ENCODE measurements around the gene SPATA16. TPM values are rescaled to one million over a fixed set of nuclear protein-coding genes. Genes with fewer than 3 reads are reported as not detected.

The SPATA16 gene
- total RNA-seq, 1 experiment from 2014 or later: 0.44 TPM

DNA sequence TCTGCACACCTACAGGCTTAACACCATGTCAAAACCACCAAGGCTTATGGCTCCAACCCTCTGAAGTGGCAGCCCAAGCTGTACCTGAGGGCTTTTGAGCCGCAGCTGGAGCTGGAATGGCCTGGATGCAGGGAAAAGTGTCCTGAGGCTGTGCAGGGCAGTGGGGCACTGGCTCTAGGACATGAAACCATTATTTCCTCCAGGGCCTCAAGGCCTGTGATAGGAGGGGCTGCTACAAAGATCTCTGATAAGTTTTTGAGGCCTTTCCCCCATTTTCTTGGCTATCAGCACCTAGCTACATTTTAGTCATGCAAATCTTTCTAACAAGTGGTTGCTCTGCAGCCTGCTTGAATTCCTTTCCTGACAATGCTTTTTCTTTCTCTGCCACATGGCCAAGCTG, 37.6 kb downstream of the SPATA16 start (continued):
- TF ChIP-seq ZNF138 (CRISPR knock-in tag; conservative IDR thresholded peaks at IDR 0.05) (no peak), ZNF281 (CRISPR knock-in tag; IDR thresholded peaks at IDR 0.05) (no peak), FOXP1 (CRISPR knock-in tag; IDR thresholded peaks at IDR 0.05; ENCODE audit: borderline replicate concordance) (no peak), SOX15 (CRISPR knock-in tag; IDR thresholded peaks at IDR 0.05) (no peak)

- ATAC-seq (no peak), DNase-seq (ENCODE audit: low spot score) (no peak)
- ChIA-PET CTCF (no interaction called here), POLR2A (no interaction called here)
- no peak for TF ChIP-seq RELA (CRISPR knock-in tag; IDR thresholded peaks at IDR 0.05; ENCODE audit: borderline replicate concordance)
- no peak for TF ChIP-seq JAZF1 (CRISPR knock-in tag; IDR thresholded peaks at IDR 0.05)
- no peak for TF ChIP-seq GRHL2 (CRISPR knock-in tag; IDR thresholded peaks at IDR 0.05; ENCODE audit: insufficient replicate concordance, severe bottlenecking)
- TF ChIP-seq MYBL2 (CRISPR knock-in tag; IDR thresholded peaks at IDR 0.05): no peak
- no peak for TF ChIP-seq TEAD4 (CRISPR knock-in tag; IDR thresholded peaks at IDR 0.05)
- TF ChIP-seq USF1 (CRISPR knock-in tag; IDR thresholded peaks at IDR 0.05): no peak
- TF ChIP-seq USF2 (CRISPR knock-in tag; IDR thresholded peaks at IDR 0.05): no peak
- peaks cover 43% of the 10 kb centered on the region for H3K9me3 Mint-ChIP-seq
- peaks cover 25% of the 10 kb centered on the region for H3K36me3 Mint-ChIP-seq
- no peak overlapping the region for H3K27ac Mint-ChIP-seq
- no peak overlapping the region for H3K4me3 Mint-ChIP-seq
- H3K4me1 Mint-ChIP-seq: peaks cover 10% of the 10 kb centered on the region
- peaks cover 6% of the 10 kb centered on the region for H3K27me3 Mint-ChIP-seq (ENCODE audit: low read depth)
Observed at GRCh38 chr3:173098959-173099358, 42.1 kb downstream of the SPATA16 start.

- peaks cover 10% of the 10 kb centered on the region for H3K4me1 Mint-ChIP-seq
- H3K36me3 Mint-ChIP-seq: peaks cover 8% of the 10 kb centered on the region
- H3K9me3 Mint-ChIP-seq: peaks cover 28% of the 10 kb centered on the region
- no peak overlapping the region for H3K4me3 Mint-ChIP-seq
- H3K27ac Mint-ChIP-seq: no peak overlapping the region
- CTCF ChIA-PET: no interaction called here
- ATAC-seq (no peak), DNase-seq (ENCODE audit: low spot score) (no peak)
- peaks cover 1% of the 10 kb centered on the region; the same call in 1 of the 2 replicates for H3K27me3 Mint-ChIP-seq (ENCODE audit: low read depth)
- TF ChIP-seq ZNF317 (CRISPR knock-in tag; IDR thresholded peaks at IDR 0.05; ENCODE audit: borderline replicate concordance, low read depth): no peak
- POLR2A ChIA-PET: no interaction called here
Observed at GRCh38 chr3:173096994-173097785, 43.8 kb downstream of the SPATA16 start.

DNA sequence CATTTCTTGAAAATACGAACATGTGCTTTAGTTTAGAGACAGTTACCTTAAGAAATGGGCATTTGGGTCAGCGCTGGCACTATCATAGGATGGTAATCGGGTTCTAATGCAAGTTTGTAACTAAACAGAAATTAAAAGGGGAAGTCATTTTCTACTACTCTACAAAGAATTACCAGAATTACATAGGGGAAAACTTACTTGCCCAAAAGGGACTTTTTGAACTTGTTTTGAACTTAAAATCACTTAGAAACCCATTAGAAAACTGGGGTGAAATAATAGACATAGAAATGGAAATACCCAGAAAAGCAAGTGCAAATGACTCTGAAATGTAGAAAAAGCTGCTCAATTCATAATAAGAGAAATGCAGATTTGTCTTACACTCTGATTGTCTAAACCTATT, 44.9 kb downstream of the SPATA16 start:
- DNase-seq (ENCODE audit: low spot score) (no peak), ATAC-seq (no peak)
- Mint-ChIP-seq H3K27ac (no peak overlapping the region), H3K27me3 (ENCODE audit: low read depth) (no peaks in the 10 kb centered on the region), H3K4me1 (peaks cover 8% of the 10 kb centered on the region), H3K9me3 (peaks cover 22% of the 10 kb centered on the region), H3K36me3 (no peaks in the 10 kb centered on the region), H3K4me3 (no peak overlapping the region)
- ChIA-PET CTCF (no interaction called here), POLR2A (no interaction called here)
- TF ChIP-seq KAT7 (CRISPR knock-in tag; IDR thresholded peaks at IDR 0.05; ENCODE audit: borderline replicate concordance) (no peak), MYBL2 (CRISPR knock-in tag; IDR thresholded peaks at IDR 0.05) (no peak), CBFB (CRISPR knock-in tag; IDR thresholded peaks at IDR 0.05; ENCODE audit: low read depth) (no peak), ZNF281 (CRISPR knock-in tag; IDR thresholded peaks at IDR 0.05) (no peak)
- TF ChIP-seq, protein P1, sequence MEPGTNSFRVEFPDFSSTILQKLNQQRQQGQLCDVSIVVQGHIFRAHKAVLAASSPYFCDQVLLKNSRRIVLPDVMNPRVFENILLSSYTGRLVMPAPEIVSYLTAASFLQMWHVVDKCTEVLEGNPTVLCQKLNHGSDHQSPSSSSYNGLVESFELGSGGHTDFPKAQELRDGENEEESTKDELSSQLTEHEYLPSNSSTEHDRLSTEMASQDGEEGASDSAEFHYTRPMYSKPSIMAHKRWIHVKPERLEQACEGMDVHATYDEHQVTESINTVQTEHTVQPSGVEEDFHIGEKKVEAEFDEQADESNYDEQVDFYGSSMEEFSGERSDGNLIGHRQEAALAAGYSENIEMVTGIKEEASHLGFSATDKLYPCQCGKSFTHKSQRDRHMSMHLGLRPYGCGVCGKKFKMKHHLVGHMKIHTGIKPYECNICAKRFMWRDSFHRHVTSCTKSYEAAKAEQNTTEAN (CRISPR knock-in tag; IDR thresholded peaks at IDR 0.05): no peak
- TF ChIP-seq, protein P2, sequence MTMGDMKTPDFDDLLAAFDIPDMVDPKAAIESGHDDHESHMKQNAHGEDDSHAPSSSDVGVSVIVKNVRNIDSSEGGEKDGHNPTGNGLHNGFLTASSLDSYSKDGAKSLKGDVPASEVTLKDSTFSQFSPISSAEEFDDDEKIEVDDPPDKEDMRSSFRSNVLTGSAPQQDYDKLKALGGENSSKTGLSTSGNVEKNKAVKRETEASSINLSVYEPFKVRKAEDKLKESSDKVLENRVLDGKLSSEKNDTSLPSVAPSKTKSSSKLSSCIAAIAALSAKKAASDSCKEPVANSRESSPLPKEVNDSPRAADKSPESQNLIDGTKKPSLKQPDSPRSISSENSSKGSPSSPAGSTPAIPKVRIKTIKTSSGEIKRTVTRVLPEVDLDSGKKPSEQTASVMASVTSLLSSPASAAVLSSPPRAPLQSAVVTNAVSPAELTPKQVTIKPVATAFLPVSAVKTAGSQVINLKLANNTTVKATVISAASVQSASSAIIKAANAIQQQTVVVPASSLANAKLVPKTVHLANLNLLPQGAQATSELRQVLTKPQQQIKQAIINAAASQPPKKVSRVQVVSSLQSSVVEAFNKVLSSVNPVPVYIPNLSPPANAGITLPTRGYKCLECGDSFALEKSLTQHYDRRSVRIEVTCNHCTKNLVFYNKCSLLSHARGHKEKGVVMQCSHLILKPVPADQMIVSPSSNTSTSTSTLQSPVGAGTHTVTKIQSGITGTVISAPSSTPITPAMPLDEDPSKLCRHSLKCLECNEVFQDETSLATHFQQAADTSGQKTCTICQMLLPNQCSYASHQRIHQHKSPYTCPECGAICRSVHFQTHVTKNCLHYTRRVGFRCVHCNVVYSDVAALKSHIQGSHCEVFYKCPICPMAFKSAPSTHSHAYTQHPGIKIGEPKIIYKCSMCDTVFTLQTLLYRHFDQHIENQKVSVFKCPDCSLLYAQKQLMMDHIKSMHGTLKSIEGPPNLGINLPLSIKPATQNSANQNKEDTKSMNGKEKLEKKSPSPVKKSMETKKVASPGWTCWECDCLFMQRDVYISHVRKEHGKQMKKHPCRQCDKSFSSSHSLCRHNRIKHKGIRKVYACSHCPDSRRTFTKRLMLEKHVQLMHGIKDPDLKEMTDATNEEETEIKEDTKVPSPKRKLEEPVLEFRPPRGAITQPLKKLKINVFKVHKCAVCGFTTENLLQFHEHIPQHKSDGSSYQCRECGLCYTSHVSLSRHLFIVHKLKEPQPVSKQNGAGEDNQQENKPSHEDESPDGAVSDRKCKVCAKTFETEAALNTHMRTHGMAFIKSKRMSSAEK (CRISPR knock-in tag; IDR thresholded peaks at IDR 0.05; ENCODE audit: borderline replicate concordance): no peak
